Upper lobe of left lung (tissue), 4 donors: ENCODE results near the gene NOS1.

Source experiments
- EP300 ChIP-seq, 4 donors: sonication (generic); formaldehyde crosslinking; IDR thresholded peaks; one replicate each; pipeline ENCODE4 v1.5.1; 2017; ENCODE audit warnings: antibody characterized with exemption in 4 of 4, control low read depth in 2 of 4
- POLR2A ChIP-seq, 4 donors: fragments of 450-650 bp; IDR thresholded peaks; one replicate each; pipeline ENCODE4 v1.5.1; 2016 to 2017; ENCODE audit warnings: antibody characterized with exemption in 4 of 4, mild to moderate bottlenecking in 2 of 4
- TF ChIP-seq, protein P1 (sequence below), 6 experiments: fragments of 450-650 bp in 4 of 6; fragments of 200-600 bp in 2 of 6; sonication (generic) in 2 of 6; IDR thresholded peaks; one replicate each; pipeline ENCODE4 v1.5.1; 2016 to 2019; ENCODE audit warnings: antibody characterized with exemption in 6 of 6

DNA sequence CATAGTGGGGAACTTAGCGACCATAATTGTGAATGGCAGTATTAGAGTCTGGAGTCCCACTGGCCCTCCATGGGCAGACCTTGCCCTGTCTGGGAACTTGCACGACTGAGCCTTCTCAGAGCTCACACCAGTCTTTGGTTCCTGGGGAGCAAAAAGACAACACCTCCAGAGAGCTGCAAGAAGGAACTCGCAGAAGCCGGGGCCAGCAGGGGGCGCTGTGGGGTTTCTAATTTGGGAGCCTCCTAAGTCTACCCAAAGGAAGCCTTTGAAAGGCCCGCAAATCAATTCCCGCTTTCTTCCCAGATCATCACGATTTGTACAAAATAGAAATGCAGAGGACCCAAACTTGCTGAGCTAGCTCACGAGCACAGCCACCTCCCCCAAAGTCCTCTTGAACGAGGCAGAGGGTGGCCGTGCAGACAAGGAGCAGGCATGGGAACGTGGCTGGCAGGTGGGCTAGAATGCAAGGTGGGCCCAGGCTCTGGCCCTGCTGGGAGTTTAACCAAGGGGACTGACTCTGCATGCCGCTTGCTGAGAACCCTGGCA lies 124.9 kb downstream of the NOS1 start:
- TF ChIP-seq, protein P1, sequence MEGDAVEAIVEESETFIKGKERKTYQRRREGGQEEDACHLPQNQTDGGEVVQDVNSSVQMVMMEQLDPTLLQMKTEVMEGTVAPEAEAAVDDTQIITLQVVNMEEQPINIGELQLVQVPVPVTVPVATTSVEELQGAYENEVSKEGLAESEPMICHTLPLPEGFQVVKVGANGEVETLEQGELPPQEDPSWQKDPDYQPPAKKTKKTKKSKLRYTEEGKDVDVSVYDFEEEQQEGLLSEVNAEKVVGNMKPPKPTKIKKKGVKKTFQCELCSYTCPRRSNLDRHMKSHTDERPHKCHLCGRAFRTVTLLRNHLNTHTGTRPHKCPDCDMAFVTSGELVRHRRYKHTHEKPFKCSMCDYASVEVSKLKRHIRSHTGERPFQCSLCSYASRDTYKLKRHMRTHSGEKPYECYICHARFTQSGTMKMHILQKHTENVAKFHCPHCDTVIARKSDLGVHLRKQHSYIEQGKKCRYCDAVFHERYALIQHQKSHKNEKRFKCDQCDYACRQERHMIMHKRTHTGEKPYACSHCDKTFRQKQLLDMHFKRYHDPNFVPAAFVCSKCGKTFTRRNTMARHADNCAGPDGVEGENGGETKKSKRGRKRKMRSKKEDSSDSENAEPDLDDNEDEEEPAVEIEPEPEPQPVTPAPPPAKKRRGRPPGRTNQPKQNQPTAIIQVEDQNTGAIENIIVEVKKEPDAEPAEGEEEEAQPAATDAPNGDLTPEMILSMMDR (IDR thresholded peaks at IDR 0.05), result peak; percentile 26 to 73 (median 50)
- TF ChIP-seq POLR2A (IDR thresholded peaks at IDR 0.05) (no peak), EP300 (IDR thresholded peaks at IDR 0.05) (no peak)
